GM12878 (cell line): ENCODE data around the gene MCF2L2. TPM values are rescaled to one million over a fixed set of nuclear protein-coding genes. Genes with fewer than 3 reads are reported as not detected.

Experiments
- ATAC-seq: fragments of 200-7000 bp; cut with Tn5 transposase; 3 replicates; pipeline ENCODE4 v1.9.1; 2020; ENCODE audit warnings: mild to moderate bottlenecking, moderate library complexity
- BruUV-seq: library from RNA; stranded (reverse); fragments of 400-500 nt; replicated peaks from 2 replicates; lab custom pipeline; 2021; lab: Mats Ljungman, UMichigan
- CTCF ChIA-PET: fragments of 300-600 bp; sonication (Branson Sonifier 250); formaldehyde crosslinking; extraction: SDS; loops from one replicate; lab custom pipeline; 2021; ENCODE audit warnings: inconsistent platforms; lab: Yijun Ruan, JAX
- POLR2A ChIA-PET: fragments of 350-600 bp; formaldehyde crosslinking; extraction: SDS; loops from one replicate; lab custom pipeline; 2021; ENCODE audit warnings: inconsistent platforms; lab: Charles Lee
- RAD21 ChIA-PET: fragments of 300-600 bp; sonication (Branson Sonifier 250); formaldehyde crosslinking; loops from one replicate; lab custom pipeline; 2023; ENCODE audit warnings: antibody characterized with exemption; ENCODE audit not compliant: unreplicated experiment; lab: Charles Lee
- SMC1A ChIA-PET: fragments of 300-600 bp; sonication (Branson Sonifier 250); formaldehyde crosslinking; loops from one replicate; lab custom pipeline; 2023; ENCODE audit not compliant: unreplicated experiment, uncharacterized antibody; lab: Charles Lee
- DNase-seq: peaks from one replicate; pipeline ENCODE4 v3.0.0-alpha.2; 2011; ENCODE audit warnings: low read depth, low spot score
- FAIRE-seq: peaks from 3 replicates; lab custom pipeline; 2011; peaks lifted over from hg19 to GRCh38; lab: Jason Lieb, UNC
- H2AFZ ChIP-seq: 2 replicates; pipeline ENCODE4 v1.6.0; 2011; ENCODE audit warnings: low read depth, low read length, control low read depth; ENCODE audit not compliant: control insufficient read depth
- H3K27ac ChIP-seq: 2 replicates; pipeline ENCODE4 v1.5.1; 2011; ENCODE audit warnings: control low read depth; ENCODE audit not compliant: control insufficient read depth, insufficient read depth
- H3K27me3 ChIP-seq, 2 experiments: replicated peaks in 1 of 2; 2 replicates each; pipeline versions ENCODE4 v1.6.0 to v1.6.1; 2011; ENCODE audit warnings: low read length in 1 of 2; ENCODE audit not compliant: control insufficient read depth in 2 of 2, insufficient read depth in 2 of 2
- H3K36me3 ChIP-seq, 2 experiments: 2 replicates each; pipeline ENCODE4 v1.5.1; 2011; ENCODE audit warnings: low read length in 1 of 2; ENCODE audit not compliant: control insufficient read depth in 2 of 2, insufficient read depth in 2 of 2
- H3K4me1 ChIP-seq: 2 replicates; pipeline ENCODE4 v1.6.1; 2011; ENCODE audit warnings: mild to moderate bottlenecking, low read length, moderate library complexity, mixed read lengths; ENCODE audit not compliant: control insufficient read depth, insufficient read depth
- H3K4me2 ChIP-seq: 2 replicates; pipeline ENCODE4 v1.6.0; 2011; ENCODE audit warnings: control low read depth; ENCODE audit not compliant: control insufficient read depth, insufficient read depth
- H3K4me3 ChIP-seq: fragments of 200-600 bp; sonication (generic); 2 replicates; pipeline ENCODE4 v1.5.1; 2016
- H3K79me2 ChIP-seq: 2 replicates; pipeline ENCODE4 v1.6.0; 2011; ENCODE audit warnings: low read length; ENCODE audit not compliant: control insufficient read depth, insufficient read depth
- H3K9ac ChIP-seq: 2 replicates; pipeline ENCODE4 v1.8.0; 2011; ENCODE audit warnings: low read length, control low read depth, mixed read lengths; ENCODE audit not compliant: control insufficient read depth, insufficient read depth
- H3K9me3 ChIP-seq: replicated peaks from 3 replicates; pipeline ENCODE4 v1.5.1; 2011; ENCODE audit warnings: mild to moderate bottlenecking, low read length; ENCODE audit not compliant: control insufficient read depth, insufficient read depth
- H4K20me1 ChIP-seq: 2 replicates; pipeline ENCODE4 v1.6.0; 2011; ENCODE audit not compliant: control insufficient read depth, insufficient read depth
- BMI1 ChIP-seq: fragments of 450-650 bp; IDR thresholded peaks from 2 replicates; pipeline ENCODE4 v1.6.1; 2016; ENCODE audit warnings: mild to moderate bottlenecking, moderate library complexity, borderline replicate concordance
- BRCA1 ChIP-seq: IDR thresholded peaks from 2 replicates; pipeline ENCODE4 v1.6.1; 2011; ENCODE audit warnings: low read depth, low read length, improper control_type of control experiment
- CHD2 ChIP-seq: IDR thresholded peaks from 2 replicates; pipeline ENCODE4 v1.6.1; 2011; ENCODE audit warnings: low read depth, low read length, improper control_type of control experiment, borderline replicate concordance
- JUNB ChIP-seq: IDR thresholded peaks from 2 replicates; pipeline ENCODE4 v1.6.1; 2016; ENCODE audit warnings: antibody characterized with exemption, mild to moderate bottlenecking
- MAX ChIP-seq: IDR thresholded peaks from 2 replicates; pipeline ENCODE4 v1.6.1; 2012; ENCODE audit warnings: low read depth, low read length, improper control_type of control experiment
- POLR2AphosphoS5 ChIP-seq: IDR thresholded peaks from 2 replicates; pipeline ENCODE4 v1.6.1; 2011; ENCODE audit warnings: mild to moderate bottlenecking, low read length, inconsistent platforms
- POU2F2 ChIP-seq: IDR thresholded peaks from 3 replicates; pipeline ENCODE4 v1.6.1; 2011; ENCODE audit warnings: low read depth, mild to moderate bottlenecking, low read length, borderline replicate concordance
- RCOR1 ChIP-seq: conservative IDR thresholded peaks from 2 replicates; pipeline ENCODE4 v1.6.1; 2012; ENCODE audit warnings: low read depth, low read length, improper control_type of control experiment
- RUNX3 ChIP-seq: IDR thresholded peaks from 2 replicates; pipeline ENCODE4 v1.6.1; 2012; ENCODE audit warnings: low read length, inconsistent platforms
- SIN3A ChIP-seq: IDR thresholded peaks from 2 replicates; pipeline ENCODE4 v1.6.1; 2012; ENCODE audit warnings: low read depth, low read length, improper control_type of control experiment
- TAF1 ChIP-seq: IDR thresholded peaks from 2 replicates; pipeline ENCODE4 v1.6.1; 2011; ENCODE audit warnings: mild to moderate bottlenecking, low read depth, low read length, borderline replicate concordance
- WGBS: methylation state at CpG from one replicate; pipeline ENCODE4 v1.1.6; 2016; ENCODE audit warnings: low lambda C conversion rate; ENCODE audit not compliant: insufficient replicate concordance, insufficient coverage; ENCODE audit errors: missing lambda C conversion rate; 5-methylcytosine and 5-hydroxymethylcytosine counted together
- in situ Hi-C: fragments of 300-500 bp; cut with MboI; formaldehyde crosslinking; loops from 9 replicates; pipeline ENCODE4 v1.14.3; 2018; ENCODE audit warnings: mixed read lengths
- intact Hi-C: fragments of 100-400 bp; cut with micrococcal nuclease; formaldehyde crosslinking; loops from one replicate; pipeline ENCODE4 v1.14.2; 2022; ENCODE audit not compliant: unreplicated experiment
- polyA plus RNA-seq, 11 experiments: library from polyadenylated mRNA; depleted of rRNA in 4 of 11; unstranded in 6 of 11; stranded (reverse) in 5 of 11; fragments of >200 nt; fragmentation: Nextera tagmentation in 4 of 11; fragmentation: Illumina TruSeq in 1 of 11; extraction: Ambion mirVana in 4 of 11; extraction: Trizol in 1 of 11; gene quantifications; 1 replicate in 1 of 11; 2 replicates in 10 of 11; pipeline versions ENCODE4 v1.2.1 to v1.2.3, GENCODE V29; 2011 to 2016; ENCODE audit warnings: inconsistent platforms in 2 of 11, missing spikeins in 2 of 11, low read depth in 1 of 11
- total RNA-seq, 4 experiments: library from RNA; depleted of rRNA in 3 of 4; stranded (reverse); fragments of >200 nt in 3 of 4; fragmentation: Illumina TruSeq in 1 of 4; extraction: Trizol in 1 of 4; gene quantifications; 2 replicates each; pipeline versions ENCODE4 v1.2.1 to v1.2.3, GENCODE V29; 2013 to 2021
- TF ChIP-seq, protein P1 (sequence below): IDR thresholded peaks from 2 replicates; pipeline ENCODE4 v1.6.1; 2012; ENCODE audit warnings: low read depth, low read length, improper control_type of control experiment
- TF ChIP-seq, protein P2 (sequence below): IDR thresholded peaks from 2 replicates; pipeline ENCODE4 v1.6.1; 2012; ENCODE audit warnings: mild to moderate bottlenecking, low read depth, low read length

MCF2L2 gene
- total and polyA plus RNA-seq, 10 of the 15 experiments (the other 5 are each of a cell fraction or from before 2014, with no cell fraction given) = 0.37 to 2.8 (median 1.4) TPM

GRCh38 chr3:183437061-183437460, 8.6 kb upstream of the MCF2L2 start:
- intact Hi-C loops = no loop called here
- Histone ChIP-seq H4K20me1 (no peaks in the 10 kb centered on the region), H3K36me3 (no peaks in the 10 kb centered on the region), H3K27ac (no peak overlapping the region), H2AFZ (no peak overlapping the region), H3K4me3 (no peak overlapping the region), H3K4me1 (peaks cover 29% of the 10 kb centered on the region), H3K79me2 (no peaks in the 10 kb centered on the region), H3K9ac (no peak overlapping the region), H3K9me3 (no peaks in the 10 kb centered on the region; the same call in 2 of the 3 replicates), H3K27me3 (no peaks in the 10 kb centered on the region), H3K4me2 (no peak overlapping the region)
- RAD21 ChIA-PET = interaction anchor here (2.0 kb wide), 1 partner anchor 10 kb away, joined by 6 read pairs; no protein-coding TSS in a partner anchor
- DNase-seq (no peak), FAIRE-seq (no peak), ATAC-seq (peak; percentile 60)
- CTCF ChIA-PET = interaction anchor here (0.8 to 1.8 kb wide), 2 partner anchors 8 to 32 kb away, joined by 3 to 7 read pairs; partner anchors contain the start of gene MCF2L2
- SMC1A ChIA-PET = interaction anchor here (1.0 to 2.1 kb wide), 3 partner anchors 10 to 328 kb away, joined by 3 to 8 read pairs (median 4); no protein-coding TSS in a partner anchor
- POLR2A ChIA-PET = interaction anchor here (1.2 kb wide), 1 partner anchor 12 kb away, joined by 3 read pairs; no protein-coding TSS in a partner anchor
- in situ Hi-C loops = no loop called here
- WGBS = 0% methylated on average over 1 of the region's 1 CpG
- no TSS peak for BruUV-seq
- TF ChIP-seq BRCA1 (no peak), JUNB (peak; percentile 23; the same call in 1 of the 2 replicates), CHD2 (no peak), RUNX3 (peak; percentile 59)

GRCh38 chr3:183435661-183436060, 7.2 kb upstream of the MCF2L2 start:
- H3K36me3 ChIP-seq = no peaks in the 10 kb centered on the region
- H3K27ac ChIP-seq = no peak overlapping the region
- BruUV-seq = no TSS peak
- ChIA-PET SMC1A (no interaction called here), POLR2A (no interaction called here), CTCF (interaction anchor here (0.7 kb wide), 1 partner anchor 450 kb away, joined by 3 read pairs; no protein-coding TSS in a partner anchor), RAD21 (no interaction called here)
- peak overlapping the region; percentile 25; the same call in 1 of the 2 replicates for H3K4me2 ChIP-seq
- 0% methylated on average over 1 of the region's 1 CpG for WGBS
- in situ Hi-C loops (no loop called here), intact Hi-C loops (no loop called here)
- no peaks in the 10 kb centered on the region for H3K79me2 ChIP-seq
- no peaks in the 10 kb centered on the region; the same call in 2 of the 3 replicates for H3K9me3 ChIP-seq
- no peak overlapping the region for H2AFZ ChIP-seq
- no peak overlapping the region for H3K9ac ChIP-seq
- H4K20me1 ChIP-seq = no peaks in the 10 kb centered on the region
- DNase-seq (peak; percentile 34), FAIRE-seq (peak; percentile 76), ATAC-seq (peak; percentile 95)
- H3K27me3 ChIP-seq = no peaks in the 10 kb centered on the region
- no peak overlapping the region for H3K4me3 ChIP-seq
- H3K4me1 ChIP-seq = peaks cover 29% of the 10 kb centered on the region
- TF ChIP-seq, protein P1, sequence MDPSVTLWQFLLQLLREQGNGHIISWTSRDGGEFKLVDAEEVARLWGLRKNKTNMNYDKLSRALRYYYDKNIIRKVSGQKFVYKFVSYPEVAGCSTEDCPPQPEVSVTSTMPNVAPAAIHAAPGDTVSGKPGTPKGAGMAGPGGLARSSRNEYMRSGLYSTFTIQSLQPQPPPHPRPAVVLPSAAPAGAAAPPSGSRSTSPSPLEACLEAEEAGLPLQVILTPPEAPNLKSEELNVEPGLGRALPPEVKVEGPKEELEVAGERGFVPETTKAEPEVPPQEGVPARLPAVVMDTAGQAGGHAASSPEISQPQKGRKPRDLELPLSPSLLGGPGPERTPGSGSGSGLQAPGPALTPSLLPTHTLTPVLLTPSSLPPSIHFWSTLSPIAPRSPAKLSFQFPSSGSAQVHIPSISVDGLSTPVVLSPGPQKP = no peak
- TF ChIP-seq POU2F2 (no peak), BMI1 (no peak), SIN3A (no peak), JUNB (peak; percentile 47), TAF1 (no peak), RCOR1 (no peak), MAX (no peak), POLR2AphosphoS5 (no peak)
- TF ChIP-seq, protein P2, sequence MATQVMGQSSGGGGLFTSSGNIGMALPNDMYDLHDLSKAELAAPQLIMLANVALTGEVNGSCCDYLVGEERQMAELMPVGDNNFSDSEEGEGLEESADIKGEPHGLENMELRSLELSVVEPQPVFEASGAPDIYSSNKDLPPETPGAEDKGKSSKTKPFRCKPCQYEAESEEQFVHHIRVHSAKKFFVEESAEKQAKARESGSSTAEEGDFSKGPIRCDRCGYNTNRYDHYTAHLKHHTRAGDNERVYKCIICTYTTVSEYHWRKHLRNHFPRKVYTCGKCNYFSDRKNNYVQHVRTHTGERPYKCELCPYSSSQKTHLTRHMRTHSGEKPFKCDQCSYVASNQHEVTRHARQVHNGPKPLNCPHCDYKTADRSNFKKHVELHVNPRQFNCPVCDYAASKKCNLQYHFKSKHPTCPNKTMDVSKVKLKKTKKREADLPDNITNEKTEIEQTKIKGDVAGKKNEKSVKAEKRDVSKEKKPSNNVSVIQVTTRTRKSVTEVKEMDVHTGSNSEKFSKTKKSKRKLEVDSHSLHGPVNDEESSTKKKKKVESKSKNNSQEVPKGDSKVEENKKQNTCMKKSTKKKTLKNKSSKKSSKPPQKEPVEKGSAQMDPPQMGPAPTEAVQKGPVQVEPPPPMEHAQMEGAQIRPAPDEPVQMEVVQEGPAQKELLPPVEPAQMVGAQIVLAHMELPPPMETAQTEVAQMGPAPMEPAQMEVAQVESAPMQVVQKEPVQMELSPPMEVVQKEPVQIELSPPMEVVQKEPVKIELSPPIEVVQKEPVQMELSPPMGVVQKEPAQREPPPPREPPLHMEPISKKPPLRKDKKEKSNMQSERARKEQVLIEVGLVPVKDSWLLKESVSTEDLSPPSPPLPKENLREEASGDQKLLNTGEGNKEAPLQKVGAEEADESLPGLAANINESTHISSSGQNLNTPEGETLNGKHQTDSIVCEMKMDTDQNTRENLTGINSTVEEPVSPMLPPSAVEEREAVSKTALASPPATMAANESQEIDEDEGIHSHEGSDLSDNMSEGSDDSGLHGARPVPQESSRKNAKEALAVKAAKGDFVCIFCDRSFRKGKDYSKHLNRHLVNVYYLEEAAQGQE = no peak
